K562 (cell line): ENCODE measurements around the gene MZB1. TPM values are rescaled to one million over a fixed set of nuclear protein-coding genes. Genes with fewer than 3 reads are reported as not detected.

Source experiments
- ATAC-seq: fragments of 200-7000 bp; cut with Tn5 transposase; 3 replicates; pipeline ENCODE4 v1.9.1; 2020; ENCODE audit warnings: moderate library complexity
- BruUV-seq: library from RNA; stranded (reverse); fragments of 400-500 nt; replicated peaks from 2 replicates; lab custom pipeline; 2021; lab: Mats Ljungman, UMichigan
- CTCF ChIA-PET: fragments of 300-600 bp; formaldehyde crosslinking; extraction: SDS; loops from one replicate; lab custom pipeline; 2021; ENCODE audit warnings: low intra/inter-chr PET ratio; lab: Yijun Ruan, JAX
- POLR2A ChIA-PET: fragments of 300-600, 350-650 bp; sonication (Branson Sonifier 250); formaldehyde crosslinking; extraction: SDS; loops from one replicate; lab custom pipeline; 2021; ENCODE audit warnings: antibody characterized with exemption, inconsistent platforms; lab: Yijun Ruan, JAX
- DNase-seq, 4 experiments: peaks; one replicate each; pipeline versions ENCODE4 v3.0.0 to v3.0.0-alpha.2; 2011 to 2018; ENCODE audit warnings: low spot score in 3 of 4, mixed read lengths in 3 of 4; ENCODE audit errors: extremely low read depth in 1 of 4
- FAIRE-seq: peaks from 2 replicates; lab custom pipeline; 2011; peaks lifted over from hg19 to GRCh38; lab: Jason Lieb, UNC
- H2AFZ ChIP-seq: 2 replicates; pipeline ENCODE4 v1.6.0; 2011; ENCODE audit warnings: low read depth, low read length, control low read depth, inconsistent platforms
- H3K27ac ChIP-seq: fragments of 200-600 bp; 3 replicates; pipeline ENCODE4 v1.8.0; 2011; ENCODE audit warnings: low read depth, mild to moderate bottlenecking, control low read depth, inconsistent platforms, low read length, moderate library complexity, mixed read lengths; ENCODE audit errors: extremely low read depth
- H3K27me3 ChIP-seq, 2 experiments: fragments of 300-600 bp in 1 of 2; 2 replicates in 1 of 2; 3 replicates in 1 of 2; pipeline versions ENCODE4 v1.6.0 to v1.8.0; 2011; ENCODE audit warnings: inconsistent platforms in 2 of 2, low read length in 2 of 2, mild to moderate bottlenecking in 1 of 2, mixed read lengths in 1 of 2, moderate library complexity in 1 of 2; ENCODE audit not compliant: control insufficient read depth in 2 of 2, insufficient read depth in 2 of 2
- H3K36me3 ChIP-seq: fragments of 300-600 bp; 3 replicates; pipeline ENCODE4 v1.8.0; 2011; ENCODE audit warnings: mild to moderate bottlenecking, low read length, inconsistent platforms; ENCODE audit not compliant: control insufficient read depth, insufficient read depth
- H3K4me1 ChIP-seq, 2 experiments: fragments of 200-600 bp in 1 of 2; replicated peaks in 1 of 2; 2 replicates in 1 of 2; 3 replicates in 1 of 2; pipeline versions ENCODE4 v1.5.1 to v1.8.0; 2011; ENCODE audit warnings: inconsistent platforms in 2 of 2, low read length in 2 of 2, mild to moderate bottlenecking in 1 of 2, mixed read lengths in 1 of 2, moderate library complexity in 1 of 2; ENCODE audit not compliant: control insufficient read depth in 2 of 2, insufficient read depth in 2 of 2
- H3K4me2 ChIP-seq: 2 replicates; pipeline ENCODE4 v1.6.1; 2011; ENCODE audit warnings: low read length, control low read depth, inconsistent platforms, mixed read lengths; ENCODE audit not compliant: insufficient read depth
- H3K4me3 ChIP-seq: fragments of 200-600 bp; sonication (generic), shearing (Covaris generic); 2 replicates; pipeline ENCODE4 v1.5.1; 2016; ENCODE audit warnings: control low read depth, inconsistent platforms
- H3K79me2 ChIP-seq: fragments of 200-600 bp; 3 replicates; pipeline ENCODE4 v1.8.0; 2011; ENCODE audit warnings: low read length, inconsistent platforms; ENCODE audit not compliant: control insufficient read depth, insufficient read depth
- H3K9ac ChIP-seq, 2 experiments: 2 replicates each; pipeline versions ENCODE4 v1.6.0 to v1.6.1; 2011; ENCODE audit warnings: low read depth in 2 of 2, low read length in 2 of 2, control low read depth in 1 of 2, inconsistent platforms in 1 of 2, mild to moderate bottlenecking in 1 of 2, mixed read lengths in 1 of 2; ENCODE audit not compliant: insufficient read depth in 1 of 2
- H3K9me1 ChIP-seq: one replicate; pipeline ENCODE4 v1.6.0; 2011; ENCODE audit warnings: inconsistent platforms, mild to moderate bottlenecking, low read length, moderate library complexity; ENCODE audit not compliant: control insufficient read depth, insufficient read depth
- H3K9me3 ChIP-seq: replicated peaks from 2 replicates; pipeline ENCODE4 v1.5.1; 2011; ENCODE audit warnings: low read depth, low read length, inconsistent platforms; ENCODE audit not compliant: control insufficient read depth, insufficient read depth
- H4K20me1 ChIP-seq: replicated peaks from 2 replicates; pipeline ENCODE4 v1.6.1; 2011; ENCODE audit warnings: low read length, inconsistent platforms, mixed read lengths; ENCODE audit not compliant: control insufficient read depth, insufficient read depth
- PHB2 ChIP-seq: fragments of 450-650 bp; IDR thresholded peaks from 2 replicates; pipeline ENCODE4 v1.6.1; 2017; ENCODE audit warnings: low read depth
- TCF7 ChIP-seq: sonication (generic); IDR thresholded peaks from 2 replicates; pipeline ENCODE4 v1.6.1; 2016; ENCODE audit warnings: antibody characterized with exemption, borderline replicate concordance
- ZNF766 ChIP-seq: fragments of 200-800 bp; sonication (Bioruptor generic); conservative IDR thresholded peaks from 2 replicates; pipeline ENCODE4 v1.6.1; 2016; ENCODE audit warnings: missing genetic modification characterization, missing compliant biosample characterization
- WGBS: fragments of 100-300 bp; shearing (Covaris generic); methylation state at CpG from one replicate; pipeline ENCODE4 v1.1.6; 2016; ENCODE audit warnings: low coverage, mixed read lengths; ENCODE audit not compliant: insufficient coverage; ENCODE audit errors: missing lambda C conversion rate; 5-methylcytosine and 5-hydroxymethylcytosine counted together
- in situ Hi-C: fragments of 300-500 bp; cut with MboI; formaldehyde crosslinking; loops from 4 replicates; pipeline ENCODE4 v1.15.0; 2018; ENCODE audit warnings: inconsistent platforms, mixed read lengths
- intact Hi-C: fragments of 100-400 bp; cut with micrococcal nuclease; formaldehyde crosslinking; loops from 2 replicates; pipeline ENCODE4 v1.14.2; 2022
- polyA plus RNA-seq, 8 experiments: library from polyadenylated mRNA; depleted of rRNA in 4 of 8; stranded (reverse) in 5 of 8; unstranded in 3 of 8; fragments of >200 nt; fragmentation: Nextera tagmentation in 2 of 8; fragmentation: Illumina TruSeq in 1 of 8; extraction: Ambion mirVana in 2 of 8; extraction: Trizol in 1 of 8; gene quantifications; 2 replicates each; pipeline versions ENCODE4 v1.2.1 to v1.2.3, GENCODE V29; 2011 to 2014; ENCODE audit warnings: inconsistent platforms in 1 of 8, missing spikeins in 1 of 8
- total RNA-seq, 7 experiments: library from RNA; depleted of rRNA in 6 of 7; stranded (reverse); fragments of >200 nt in 6 of 7; fragmentation: Illumina TruSeq in 2 of 7; extraction: Trizol in 2 of 7; gene quantifications; 2 replicates each; pipeline versions ENCODE4 v1.2.1 to v1.2.3, GENCODE V29; 2011 to 2021; ENCODE audit warnings: low replicate concordance in 1 of 7
- TF ChIP-seq, protein P1 (sequence below): sonication (generic); formaldehyde crosslinking; IDR thresholded peaks from 2 replicates; pipeline ENCODE4 v1.8.1; 2023; ENCODE audit warnings: mild to moderate bottlenecking, missing genetic modification reagents, moderate library complexity
- TF ChIP-seq, protein P2 (sequence below): sonication (generic); formaldehyde crosslinking; IDR thresholded peaks from 2 replicates; pipeline ENCODE4 v1.8.0; 2022; ENCODE audit warnings: mild to moderate bottlenecking, missing genetic modification reagents

MZB1 gene
- total and polyA plus RNA-seq, 9 of the 15 experiments (the other 6 are each of a cell fraction or from before 2014, with no cell fraction given): 0.13 to 0.31 TPM; not detected in 7

DNA sequence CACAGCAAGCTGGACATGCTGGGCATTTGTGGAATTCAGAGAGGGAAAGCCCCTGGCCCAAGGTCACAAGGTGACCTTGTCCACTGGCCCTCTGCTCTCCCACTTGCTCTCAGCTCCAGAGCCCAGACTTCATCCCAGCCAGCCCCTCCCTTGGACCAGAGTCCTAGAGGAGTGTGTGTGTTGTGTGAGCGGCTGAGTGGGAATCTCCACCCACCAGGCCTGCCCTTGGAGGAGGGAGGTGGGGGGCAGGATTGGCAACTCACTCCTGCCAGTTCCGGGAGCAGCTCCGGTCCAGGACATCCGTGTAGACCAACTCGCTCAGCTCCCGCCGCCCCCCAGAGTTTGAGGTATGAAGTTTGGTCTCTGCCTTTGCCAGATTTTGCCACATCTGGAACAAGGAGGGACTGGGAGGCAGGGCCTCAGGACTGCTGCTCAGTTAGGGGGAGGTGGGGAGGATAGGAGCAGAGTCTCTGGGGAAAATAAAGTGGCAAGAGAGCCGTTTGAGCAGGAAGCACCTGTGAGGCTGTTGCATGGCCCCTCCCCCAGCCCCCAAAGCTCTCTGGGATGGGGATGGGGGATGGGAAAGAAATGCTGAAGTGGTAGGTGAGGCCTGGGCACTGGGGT, 1.4 kb downstream of the MZB1 start:
- BruUV-seq: no TSS peak
- in situ Hi-C loops (no loop called here), intact Hi-C loops (no loop called here)
- peak overlapping the region in 1 of 2 experiments; percentile 60; a peak in 2 of 4 replicates for H3K9ac ChIP-seq
- TF ChIP-seq, protein P1, sequence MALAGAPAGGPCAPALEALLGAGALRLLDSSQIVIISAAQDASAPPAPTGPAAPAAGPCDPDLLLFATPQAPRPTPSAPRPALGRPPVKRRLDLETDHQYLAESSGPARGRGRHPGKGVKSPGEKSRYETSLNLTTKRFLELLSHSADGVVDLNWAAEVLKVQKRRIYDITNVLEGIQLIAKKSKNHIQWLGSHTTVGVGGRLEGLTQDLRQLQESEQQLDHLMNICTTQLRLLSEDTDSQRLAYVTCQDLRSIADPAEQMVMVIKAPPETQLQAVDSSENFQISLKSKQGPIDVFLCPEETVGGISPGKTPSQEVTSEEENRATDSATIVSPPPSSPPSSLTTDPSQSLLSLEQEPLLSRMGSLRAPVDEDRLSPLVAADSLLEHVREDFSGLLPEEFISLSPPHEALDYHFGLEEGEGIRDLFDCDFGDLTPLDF (CRISPR knock-in tag): no peak
- TF ChIP-seq PHB2 (no peak), ZNF766 (CRISPR knock-in tag) (no peak), TCF7 (no peak)
- TF ChIP-seq, protein P2, sequence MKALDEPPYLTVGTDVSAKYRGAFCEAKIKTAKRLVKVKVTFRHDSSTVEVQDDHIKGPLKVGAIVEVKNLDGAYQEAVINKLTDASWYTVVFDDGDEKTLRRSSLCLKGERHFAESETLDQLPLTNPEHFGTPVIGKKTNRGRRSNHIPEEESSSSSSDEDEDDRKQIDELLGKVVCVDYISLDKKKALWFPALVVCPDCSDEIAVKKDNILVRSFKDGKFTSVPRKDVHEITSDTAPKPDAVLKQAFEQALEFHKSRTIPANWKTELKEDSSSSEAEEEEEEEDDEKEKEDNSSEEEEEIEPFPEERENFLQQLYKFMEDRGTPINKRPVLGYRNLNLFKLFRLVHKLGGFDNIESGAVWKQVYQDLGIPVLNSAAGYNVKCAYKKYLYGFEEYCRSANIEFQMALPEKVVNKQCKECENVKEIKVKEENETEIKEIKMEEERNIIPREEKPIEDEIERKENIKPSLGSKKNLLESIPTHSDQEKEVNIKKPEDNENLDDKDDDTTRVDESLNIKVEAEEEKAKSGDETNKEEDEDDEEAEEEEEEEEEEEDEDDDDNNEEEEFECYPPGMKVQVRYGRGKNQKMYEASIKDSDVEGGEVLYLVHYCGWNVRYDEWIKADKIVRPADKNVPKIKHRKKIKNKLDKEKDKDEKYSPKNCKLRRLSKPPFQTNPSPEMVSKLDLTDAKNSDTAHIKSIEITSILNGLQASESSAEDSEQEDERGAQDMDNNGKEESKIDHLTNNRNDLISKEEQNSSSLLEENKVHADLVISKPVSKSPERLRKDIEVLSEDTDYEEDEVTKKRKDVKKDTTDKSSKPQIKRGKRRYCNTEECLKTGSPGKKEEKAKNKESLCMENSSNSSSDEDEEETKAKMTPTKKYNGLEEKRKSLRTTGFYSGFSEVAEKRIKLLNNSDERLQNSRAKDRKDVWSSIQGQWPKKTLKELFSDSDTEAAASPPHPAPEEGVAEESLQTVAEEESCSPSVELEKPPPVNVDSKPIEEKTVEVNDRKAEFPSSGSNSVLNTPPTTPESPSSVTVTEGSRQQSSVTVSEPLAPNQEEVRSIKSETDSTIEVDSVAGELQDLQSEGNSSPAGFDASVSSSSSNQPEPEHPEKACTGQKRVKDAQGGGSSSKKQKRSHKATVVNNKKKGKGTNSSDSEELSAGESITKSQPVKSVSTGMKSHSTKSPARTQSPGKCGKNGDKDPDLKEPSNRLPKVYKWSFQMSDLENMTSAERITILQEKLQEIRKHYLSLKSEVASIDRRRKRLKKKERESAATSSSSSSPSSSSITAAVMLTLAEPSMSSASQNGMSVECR (CRISPR knock-in tag): no peak
- H3K27me3 ChIP-seq: no peaks in the 10 kb centered on the region
- ChIA-PET CTCF (interaction anchor here (1.0 kb wide), 1 partner anchor 399 kb away, joined by 3 read pairs; no protein-coding TSS in a partner anchor), POLR2A (interaction anchor here (0.6 to 1.3 kb wide), 6 partner anchors 10 to 1671 kb away, joined by 3 to 5 read pairs (median 3); no protein-coding TSS in a partner anchor)
- H3K36me3 ChIP-seq: no peaks in the 10 kb centered on the region
- H3K4me2 ChIP-seq: no peak overlapping the region
- 36% methylated on average over 2 of the region's 8 CpGs for WGBS
- no peak overlapping the region for H3K4me3 ChIP-seq
- H4K20me1 ChIP-seq: no peaks in the 10 kb centered on the region
- H2AFZ ChIP-seq: no peak overlapping the region
- H3K79me2 ChIP-seq: no peaks in the 10 kb centered on the region
- no peak for DNase-seq
- no peak for FAIRE-seq
- H3K27ac ChIP-seq: no peak overlapping the region
- no peak for ATAC-seq
- H3K9me1 ChIP-seq: no peaks in the 10 kb centered on the region
- no peaks in the 10 kb centered on the region; the same call in none of the 2 replicates for H3K9me3 ChIP-seq
- peaks cover 12 to 41% of the 10 kb centered on the region in 2 experiments; a peak in 4 of 5 replicates for H3K4me1 ChIP-seq
